Lower lobe of right lung (tissue), 2 donors: ENCODE data around the gene GAB3. TPM values are rescaled to one million over a fixed set of nuclear protein-coding genes. Genes with fewer than 3 reads are reported as not detected.

Experiments
- ATAC-seq, 2 donors: fragments of 200-7000 bp; cut with Tn5 transposase; one replicate each; pipeline ENCODE4 v1.9.1; 2020 to 2022; ENCODE audit warnings: mild to moderate bottlenecking in 2 of 2, moderate library complexity in 2 of 2
- DNase-seq: peaks from one replicate; pipeline ENCODE4 v3.0.0-alpha.2; 2020
- H3K27ac ChIP-seq: fragments of 200-600 bp; one replicate; pipeline ENCODE4 v1.8.0; 2022
- H3K27me3 ChIP-seq: fragments of 200-600 bp; one replicate; pipeline ENCODE4 v1.8.0; 2022; ENCODE audit warnings: low read depth
- H3K36me3 ChIP-seq: fragments of 200-600 bp; one replicate; pipeline ENCODE4 v1.8.0; 2022; ENCODE audit warnings: mild to moderate bottlenecking
- H3K4me1 ChIP-seq: fragments of 200-600 bp; one replicate; pipeline ENCODE4 v1.8.0; 2022
- H3K4me3 ChIP-seq: fragments of 200-600 bp; one replicate; pipeline ENCODE4 v1.8.0; 2022; ENCODE audit warnings: mild to moderate bottlenecking
- H3K9me3 ChIP-seq: fragments of 200-600 bp; one replicate; pipeline ENCODE4 v1.8.0; 2022
- intact Hi-C: fragments of 100-400 bp; cut with DNase I; formaldehyde crosslinking; loops from one replicate; pipeline ENCODE4 v1.11.0; 2022
- total RNA-seq: library from RNA; stranded (reverse); fragmentation: NEBNext Ultra II Directional; extraction: Animal tissue kit (Norgen Biotek cat#: 25700); gene quantifications from one replicate; pipeline ENCODE4 v1.2.1, GENCODE V29; 2021
- TF ChIP-seq, protein P1 (sequence below): fragments of 200-600 bp; IDR thresholded peaks from one replicate; pipeline ENCODE4 v1.8.0; 2022; ENCODE audit warnings: antibody characterized with exemption, mild to moderate bottlenecking
- donor health status: DM: no; HTN: yes; CAD: no; lungs with severe emphysema.

The GAB3 gene
- total RNA-seq, 1 donor from 2014 or later: 17.4 TPM

DNA sequence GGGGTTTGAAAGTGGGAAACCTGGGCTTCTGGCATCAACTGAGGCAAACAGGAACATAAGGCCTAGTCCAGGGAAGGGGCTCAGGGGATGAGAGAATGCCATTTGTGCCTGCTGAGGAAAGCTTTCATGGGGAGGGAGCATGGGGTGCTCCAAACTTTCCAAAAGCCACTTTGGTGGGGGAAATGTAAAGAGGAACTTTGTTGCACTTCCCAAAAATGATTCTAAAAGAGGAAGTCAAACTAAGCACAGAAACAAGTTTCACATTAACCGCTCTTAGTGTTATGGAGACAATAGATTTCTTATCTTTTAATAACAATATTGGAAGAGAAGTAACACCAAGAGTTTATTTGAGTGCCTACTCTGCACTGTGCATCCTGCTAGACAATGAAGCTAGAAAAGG lies 32.3 kb downstream of the GAB3 start:
- intact Hi-C loops: no loop called here
- Histone ChIP-seq H3K36me3 (no peaks in the 10 kb centered on the region), H3K4me1 (peaks cover 22% of the 10 kb centered on the region), H3K4me3 (no peak overlapping the region), H3K27me3 (no peaks in the 10 kb centered on the region), H3K9me3 (no peaks in the 10 kb centered on the region), H3K27ac (peak overlapping the region; percentile 58)
- no peak for DNase-seq
- TF ChIP-seq, protein P1, sequence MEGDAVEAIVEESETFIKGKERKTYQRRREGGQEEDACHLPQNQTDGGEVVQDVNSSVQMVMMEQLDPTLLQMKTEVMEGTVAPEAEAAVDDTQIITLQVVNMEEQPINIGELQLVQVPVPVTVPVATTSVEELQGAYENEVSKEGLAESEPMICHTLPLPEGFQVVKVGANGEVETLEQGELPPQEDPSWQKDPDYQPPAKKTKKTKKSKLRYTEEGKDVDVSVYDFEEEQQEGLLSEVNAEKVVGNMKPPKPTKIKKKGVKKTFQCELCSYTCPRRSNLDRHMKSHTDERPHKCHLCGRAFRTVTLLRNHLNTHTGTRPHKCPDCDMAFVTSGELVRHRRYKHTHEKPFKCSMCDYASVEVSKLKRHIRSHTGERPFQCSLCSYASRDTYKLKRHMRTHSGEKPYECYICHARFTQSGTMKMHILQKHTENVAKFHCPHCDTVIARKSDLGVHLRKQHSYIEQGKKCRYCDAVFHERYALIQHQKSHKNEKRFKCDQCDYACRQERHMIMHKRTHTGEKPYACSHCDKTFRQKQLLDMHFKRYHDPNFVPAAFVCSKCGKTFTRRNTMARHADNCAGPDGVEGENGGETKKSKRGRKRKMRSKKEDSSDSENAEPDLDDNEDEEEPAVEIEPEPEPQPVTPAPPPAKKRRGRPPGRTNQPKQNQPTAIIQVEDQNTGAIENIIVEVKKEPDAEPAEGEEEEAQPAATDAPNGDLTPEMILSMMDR: no peak
- ATAC-seq: peak; percentile 41 to 43

GRCh38 chrX:154717824-154718223 lies 33.1 kb downstream of the GAB3 start:
- peak overlapping the region; percentile 58 for H3K27ac ChIP-seq
- H3K27me3 ChIP-seq: no peaks in the 10 kb centered on the region
- TF ChIP-seq, protein P1: no peak
- no peak for DNase-seq
- H3K4me1 ChIP-seq: peaks cover 28% of the 10 kb centered on the region
- no peak overlapping the region for H3K4me3 ChIP-seq
- ATAC-seq: no peak
- no peaks in the 10 kb centered on the region for H3K9me3 ChIP-seq
- intact Hi-C loops: no loop called here
- H3K36me3 ChIP-seq: peaks cover 1% of the 10 kb centered on the region

DNA sequence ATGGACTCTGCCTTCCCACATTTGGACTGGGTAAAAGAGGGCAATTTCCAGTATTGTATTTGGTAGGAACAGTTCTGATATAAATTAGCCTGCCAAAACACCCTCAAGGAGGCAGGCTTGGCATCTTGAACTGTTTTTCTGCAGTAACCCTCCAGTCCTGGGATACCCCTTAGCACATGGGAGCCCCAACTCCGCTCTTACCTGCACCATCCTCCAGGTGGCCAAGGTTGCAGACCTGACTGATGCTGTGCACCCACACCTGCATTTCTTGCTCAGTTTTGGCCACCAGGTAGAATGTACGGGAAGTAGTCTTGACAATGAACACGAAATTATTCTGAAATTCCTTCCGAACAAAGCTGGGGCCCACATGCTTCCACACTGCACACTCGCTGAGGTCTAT lies 35.1 kb downstream of the GAB3 start:
- intact Hi-C loops: no loop called here
- no peak overlapping the region for H3K4me3 ChIP-seq
- no peak for ATAC-seq
- peaks cover 35% of the 10 kb centered on the region for H3K4me1 ChIP-seq
- no peaks in the 10 kb centered on the region for H3K27me3 ChIP-seq
- TF ChIP-seq, protein P1: no peak
- no peaks in the 10 kb centered on the region for H3K9me3 ChIP-seq
- H3K36me3 ChIP-seq: peaks cover 17% of the 10 kb centered on the region
- H3K27ac ChIP-seq: no peak overlapping the region
- DNase-seq: no peak

DNA sequence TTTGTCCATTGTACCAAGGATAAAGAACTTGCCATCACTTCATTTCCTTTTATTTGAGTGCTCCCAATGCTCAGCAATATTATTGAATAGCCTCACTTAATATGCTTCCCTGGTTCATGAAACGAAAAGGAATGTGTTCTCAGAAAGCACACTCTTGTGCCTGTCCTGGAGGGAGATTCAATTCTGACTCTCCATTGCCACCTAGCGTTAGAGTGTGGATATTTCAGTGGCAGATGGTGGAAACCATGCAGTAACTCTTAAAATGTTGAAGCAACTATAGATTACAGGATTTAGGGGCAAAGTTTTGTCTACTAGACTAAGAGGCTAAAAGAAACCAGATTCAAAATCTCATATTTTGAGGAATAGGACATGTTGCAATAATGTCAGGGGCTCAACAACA lies 36.0 kb downstream of the GAB3 start:
- no peak for DNase-seq
- ATAC-seq: peak; percentile 72 to 75
- Histone ChIP-seq H3K9me3 (no peaks in the 10 kb centered on the region), H3K4me3 (no peak overlapping the region), H3K36me3 (peaks cover 17% of the 10 kb centered on the region), H3K4me1 (peaks cover 32% of the 10 kb centered on the region), H3K27me3 (no peaks in the 10 kb centered on the region), H3K27ac (no peak overlapping the region)
- intact Hi-C loops: no loop called here
- TF ChIP-seq, protein P1: peak; percentile 66

DNA sequence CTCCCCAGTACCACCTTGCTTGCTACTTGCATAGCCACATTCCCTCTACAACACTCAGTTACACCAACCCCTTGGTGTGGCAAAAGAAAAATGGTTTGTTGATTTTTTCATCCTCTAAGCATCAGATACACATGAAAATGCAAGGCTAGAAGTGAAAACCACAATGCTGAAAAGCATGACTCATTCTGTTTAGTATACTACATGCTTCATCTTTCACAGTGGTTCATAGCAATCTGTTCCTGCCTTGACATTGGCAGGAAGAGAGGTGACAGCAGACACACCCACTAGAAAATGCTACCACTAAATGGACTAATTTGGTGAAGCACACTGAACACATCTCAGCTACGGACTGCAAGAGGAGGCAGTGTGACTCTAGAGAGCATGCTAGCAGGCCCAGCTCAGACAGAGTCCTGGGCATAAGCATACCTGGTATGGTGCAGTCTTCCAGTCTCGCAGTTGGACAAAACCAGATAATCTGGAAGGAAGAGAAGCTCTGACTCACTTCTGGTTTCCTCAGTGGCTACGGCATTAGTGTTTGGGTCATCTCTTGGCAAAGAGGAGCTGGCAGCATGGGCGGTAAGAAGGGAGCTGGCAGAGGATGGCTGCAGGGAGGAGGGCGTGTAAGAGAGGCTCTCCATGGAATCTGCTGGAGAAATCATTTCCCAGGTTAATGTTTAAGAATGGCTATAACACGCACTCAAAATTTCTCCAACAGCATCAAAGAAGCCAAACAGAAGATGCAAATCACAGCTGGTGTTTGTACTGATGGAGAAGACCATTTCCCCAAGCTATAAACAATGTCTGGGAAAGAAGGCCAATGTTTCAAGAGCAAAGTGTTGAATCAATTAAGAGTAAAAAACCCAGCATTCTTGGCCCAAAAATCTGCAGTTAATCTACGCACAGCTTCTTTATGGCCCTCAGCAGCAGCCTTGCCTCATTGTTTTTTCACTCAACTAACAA lies 37.8 kb downstream of the GAB3 start:
- Histone ChIP-seq H3K9me3 (no peaks in the 10 kb centered on the region), H3K4me1 (peaks cover 14% of the 10 kb centered on the region), H3K36me3 (peaks cover 17% of the 10 kb centered on the region), H3K4me3 (no peak overlapping the region), H3K27ac (no peak overlapping the region), H3K27me3 (no peaks in the 10 kb centered on the region)
- ATAC-seq (peak in 1 of 2 donors; percentile 42), DNase-seq (no peak)
- TF ChIP-seq, protein P1: no peak
- intact Hi-C loops: no loop called here
